Endometrial microvascular endothelial cells (primary cell): ENCODE measurements around the gene SNCAIP. TPM values are rescaled to one million over a fixed set of nuclear protein-coding genes. Genes with fewer than 3 reads are reported as not detected.
"Not testable (repeated sequence)": the region's sequence is repeated elsewhere in the genome, so short reads cannot be mapped to it uniquely, and the experiment has no call there.

Source experiments
- in situ Hi-C: cut with HindIII; loops from 2 replicates; pipeline ENCODE4 v1.10.0; 2017; ENCODE audit warnings: low sequenced_read_pairs, low pct_unique_long_range_greater_than_20kb; ENCODE audit errors: inconsistent ontology term
- total RNA-seq: library from RNA; depleted of rRNA; stranded (reverse); fragments of >200 nt; gene quantifications from one replicate; pipeline ENCODE4 v1.2.3, GENCODE V29; 2015; ENCODE audit errors: inconsistent ontology term

The SNCAIP gene
- total RNA-seq, 1 donor from 2014 or later, result 0.37 TPM

DNA sequence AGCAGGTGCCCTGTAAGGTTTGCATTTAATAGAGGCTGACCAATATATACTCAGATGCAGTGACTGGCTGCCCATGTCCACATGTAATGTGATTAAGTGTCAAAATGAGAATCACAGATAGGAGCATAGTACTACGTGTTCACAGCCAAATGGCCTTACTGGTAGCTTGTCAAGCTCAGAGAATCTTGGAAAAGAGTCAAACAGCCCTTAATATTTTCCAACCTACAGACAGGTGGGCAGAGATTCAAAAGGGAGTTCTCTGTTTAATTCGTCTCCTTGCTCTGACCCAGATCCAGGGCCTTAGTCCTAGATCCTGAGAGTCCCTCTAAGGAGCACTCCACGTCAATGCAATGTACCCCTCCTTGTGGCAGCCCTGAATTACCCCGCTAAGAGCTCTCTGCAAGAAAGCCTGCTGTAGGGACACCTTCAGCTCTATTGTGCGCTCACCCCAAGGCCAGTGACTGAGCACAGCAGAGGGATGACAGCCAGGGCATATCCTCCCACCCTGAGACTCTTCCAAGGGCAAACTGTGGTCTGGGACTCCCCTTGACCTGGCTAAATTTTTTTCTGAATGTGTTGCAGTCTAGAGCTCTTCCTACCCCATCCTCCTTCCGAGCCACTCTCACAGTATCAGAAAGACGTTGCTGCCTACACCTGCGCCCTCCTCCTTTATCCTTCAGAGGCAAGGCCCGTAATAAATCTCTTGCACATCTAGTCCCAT, 159.2 kb downstream of the SNCAIP start:
- in situ Hi-C loops, result no loop called here

DNA sequence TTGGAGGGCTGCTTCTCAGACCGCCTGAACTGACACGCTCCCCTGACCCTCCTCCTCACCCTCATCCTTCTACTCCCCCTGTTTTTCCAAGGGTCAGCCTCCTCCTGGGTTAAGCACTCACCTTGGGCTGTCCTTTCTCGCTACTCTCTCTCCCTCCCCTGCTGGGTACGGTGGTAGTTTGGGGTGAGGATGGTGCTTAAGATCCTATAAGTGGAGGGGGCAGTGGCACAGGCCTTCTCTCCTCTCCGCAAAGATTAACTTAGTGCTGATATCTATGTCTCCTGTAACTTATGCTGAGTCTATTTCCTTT, 159.7 kb downstream of the SNCAIP start:
- in situ Hi-C loops, result no loop called here

DNA sequence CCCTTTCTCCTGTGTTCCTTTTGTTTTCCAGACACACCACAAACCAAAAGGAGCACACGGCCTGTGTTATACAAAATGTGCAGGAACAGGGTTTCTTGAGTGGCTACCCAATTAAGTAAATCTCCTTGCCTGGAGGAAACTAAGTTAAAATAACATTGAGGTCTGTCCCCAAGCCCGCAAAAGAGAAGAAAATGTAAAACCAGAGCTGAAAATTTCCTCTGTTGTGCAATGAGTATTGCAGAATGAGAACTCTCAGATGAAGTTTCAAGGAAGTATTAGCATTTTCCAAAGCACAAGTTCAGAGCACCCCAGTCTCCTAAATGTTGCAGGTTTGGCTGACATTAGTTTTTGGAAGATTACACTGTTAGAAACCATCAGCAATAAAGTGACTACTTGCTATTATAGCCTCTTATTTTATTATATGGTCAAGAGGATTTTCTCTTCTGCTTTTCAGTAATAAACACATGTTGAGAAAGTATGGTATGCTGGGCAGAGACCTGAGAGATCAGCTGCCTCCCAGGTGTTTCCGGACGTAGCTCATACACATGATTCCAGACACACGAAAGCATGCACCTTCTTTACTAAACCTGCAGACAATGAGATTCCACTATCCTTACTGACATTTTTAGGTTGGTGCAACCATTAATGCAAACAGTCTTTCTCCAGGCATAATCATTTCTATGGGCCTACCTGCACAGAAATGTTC, 161.3 kb downstream of the SNCAIP start:
- in situ Hi-C loops, result no loop called here

DNA sequence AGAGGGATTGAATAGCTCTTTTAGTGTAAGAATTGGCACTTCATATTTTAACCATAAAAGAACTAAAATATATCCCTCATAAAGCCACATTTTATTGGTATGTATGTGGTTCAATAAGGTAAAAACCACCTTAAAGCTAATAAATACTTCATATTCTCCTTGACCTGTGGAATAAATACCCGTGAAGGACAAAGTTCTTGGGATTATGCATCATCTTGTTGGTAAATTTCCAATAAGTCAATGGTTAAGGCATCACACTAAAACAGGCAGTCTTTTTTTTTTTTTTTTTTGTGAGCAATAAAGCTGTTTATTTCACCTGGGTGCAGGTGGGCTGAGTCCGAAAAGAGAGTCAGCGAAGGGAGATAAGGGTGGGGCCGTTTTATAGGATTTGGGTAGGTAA, 161.9 kb downstream of the SNCAIP start:
- in situ Hi-C loops, result no loop called here

DNA sequence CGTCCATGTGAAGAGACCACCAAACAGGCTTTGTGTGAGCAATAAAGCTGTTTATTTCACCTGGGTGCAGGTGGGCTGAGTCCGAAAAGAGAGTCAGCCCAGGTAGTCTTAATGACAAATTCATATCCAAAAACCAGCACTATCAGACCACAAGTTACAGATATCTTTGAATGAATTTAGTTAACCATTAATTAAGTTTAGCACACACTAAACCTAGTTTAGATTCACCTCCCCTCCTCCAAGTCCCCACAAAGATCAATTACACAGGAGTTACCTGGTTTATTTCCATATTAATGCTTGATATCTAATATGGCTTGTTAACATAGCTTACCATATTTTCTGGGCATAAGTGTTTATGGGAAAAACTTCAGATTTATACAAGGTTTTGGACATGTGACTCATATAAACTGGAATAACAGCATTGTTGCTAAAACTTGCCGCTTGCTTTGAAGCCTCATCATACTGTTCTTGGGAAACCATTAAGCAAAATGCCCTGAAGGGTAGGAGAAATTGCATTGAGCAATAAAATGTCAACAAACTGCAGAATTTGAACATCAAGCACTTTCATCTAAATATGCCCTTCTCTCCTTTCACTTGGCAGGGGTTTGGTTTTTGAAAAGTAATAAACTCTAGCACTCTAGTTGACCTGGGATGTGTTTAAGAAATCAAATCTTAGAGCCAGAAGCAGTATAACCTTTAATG, 166.9 kb downstream of the SNCAIP start:
- in situ Hi-C loops, result no loop called here

DNA sequence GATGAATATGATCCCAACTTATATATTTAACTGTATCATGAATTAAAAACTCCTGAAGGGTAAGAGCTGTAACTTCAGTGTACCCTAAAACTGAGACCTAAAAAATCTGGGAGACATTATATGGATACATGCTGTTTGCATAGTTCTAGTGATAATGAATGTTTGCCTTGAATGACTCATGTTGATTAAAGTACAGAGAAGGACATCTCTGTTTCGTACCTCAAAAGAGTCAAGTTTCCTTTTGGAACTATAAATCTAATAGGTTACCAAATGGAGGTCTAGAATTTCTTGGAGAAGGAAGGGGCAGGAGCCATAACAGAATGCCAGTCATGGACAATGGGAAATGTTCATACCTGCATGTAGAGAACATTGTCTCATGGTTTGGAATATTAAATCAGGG, 168.1 kb downstream of the SNCAIP start:
- in situ Hi-C loops, result no loop called here

DNA sequence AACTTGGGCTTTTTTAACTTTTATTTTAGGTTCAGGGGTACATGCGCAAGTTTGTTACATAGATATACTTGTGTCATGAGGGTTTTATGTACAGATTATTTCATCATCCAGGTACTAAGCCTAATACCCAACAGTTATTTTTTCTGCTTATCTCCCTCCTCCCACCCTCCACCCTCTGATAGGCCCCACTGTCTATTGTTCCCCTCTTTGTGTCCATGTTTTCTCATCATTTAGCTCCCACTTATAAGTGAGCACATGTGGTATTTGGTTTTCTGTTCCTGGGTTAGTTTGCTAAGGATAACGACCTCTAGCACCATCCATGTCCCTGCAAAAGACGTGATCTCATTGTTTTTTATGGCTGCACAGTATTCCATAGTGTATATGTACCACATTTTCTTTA, 172.1 kb downstream of the SNCAIP start:
- in situ Hi-C loops, result no loop called here

DNA sequence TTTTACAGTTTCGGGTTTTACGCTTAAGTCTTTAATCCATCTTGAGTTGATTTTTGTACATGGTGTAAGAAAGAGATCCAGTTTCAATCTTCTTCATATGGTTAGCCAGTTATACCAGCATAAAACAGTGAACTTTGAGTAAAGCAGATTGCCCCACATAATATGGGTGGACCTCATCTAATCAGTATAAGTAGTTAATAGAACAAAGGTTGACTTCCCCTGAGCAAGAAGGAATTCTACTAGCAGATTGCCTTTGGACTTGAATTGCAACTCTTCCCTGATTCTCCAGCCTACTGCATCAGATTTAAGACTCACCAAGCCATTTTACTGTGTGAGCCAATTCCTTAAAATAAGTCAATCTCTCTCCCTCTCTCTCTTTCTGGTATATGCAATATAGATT, 173.2 kb downstream of the SNCAIP start:
- in situ Hi-C loops, result no loop called here

DNA sequence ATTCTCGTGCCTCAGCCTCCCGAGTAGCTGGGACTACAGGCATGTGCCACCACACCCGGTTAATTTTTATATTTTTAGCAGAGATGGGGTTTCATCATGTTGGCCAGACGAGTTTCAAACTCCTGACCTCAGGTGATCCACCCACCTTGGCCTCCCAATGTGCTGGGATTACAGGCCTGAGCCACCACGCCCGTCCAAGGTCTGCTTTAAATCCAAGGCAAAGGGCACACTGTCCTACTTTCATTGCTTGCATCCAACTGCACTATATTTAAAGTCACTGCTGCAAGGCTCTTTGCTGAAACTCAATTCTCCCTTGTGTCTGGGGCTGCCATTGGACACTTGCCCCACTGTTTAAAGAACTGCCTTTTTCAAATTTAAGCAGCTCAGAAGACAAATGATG, 174.6 kb downstream of the SNCAIP start:
- in situ Hi-C loops, result not testable (repeated sequence)

DNA sequence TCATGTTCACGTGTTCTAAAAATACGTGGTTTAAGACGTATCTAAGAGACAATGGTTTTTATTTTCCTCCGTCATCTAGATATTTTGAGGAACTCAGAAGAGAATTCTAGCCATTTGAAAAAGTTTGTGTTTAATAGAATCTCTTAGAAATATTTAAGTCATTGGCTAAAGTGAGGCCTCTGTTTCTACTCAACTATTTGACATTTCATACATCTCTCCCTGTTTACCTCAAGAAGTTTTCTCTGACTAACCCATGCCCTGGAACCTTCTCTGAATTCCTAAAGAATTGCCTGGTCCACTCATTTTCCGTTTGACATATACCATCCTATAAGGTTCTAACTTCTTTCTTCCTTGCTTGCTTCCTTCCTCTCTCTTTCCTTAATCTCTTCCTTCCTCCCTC, 178.7 kb downstream of the SNCAIP start:
- in situ Hi-C loops, result no loop called here

DNA sequence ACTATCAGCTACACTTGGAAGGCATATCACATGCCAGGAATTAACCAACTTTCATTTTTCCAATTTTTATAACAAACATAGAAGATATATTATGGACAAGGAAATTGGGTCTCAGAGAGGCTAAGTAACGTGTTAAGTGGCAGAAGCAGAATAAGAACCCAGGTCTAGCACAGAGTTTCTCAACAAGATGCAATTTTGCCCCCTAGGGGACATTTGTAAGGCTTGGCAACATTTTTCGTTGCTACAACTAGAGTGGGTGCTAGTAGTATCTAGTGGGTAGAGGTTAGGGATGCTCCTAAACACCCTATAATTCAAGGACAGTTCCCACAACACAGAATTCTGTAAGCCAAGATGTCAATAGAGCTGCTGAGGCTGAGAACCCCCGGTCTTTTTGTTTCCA, 180.6 kb downstream of the SNCAIP start:
- in situ Hi-C loops, result no loop called here

DNA sequence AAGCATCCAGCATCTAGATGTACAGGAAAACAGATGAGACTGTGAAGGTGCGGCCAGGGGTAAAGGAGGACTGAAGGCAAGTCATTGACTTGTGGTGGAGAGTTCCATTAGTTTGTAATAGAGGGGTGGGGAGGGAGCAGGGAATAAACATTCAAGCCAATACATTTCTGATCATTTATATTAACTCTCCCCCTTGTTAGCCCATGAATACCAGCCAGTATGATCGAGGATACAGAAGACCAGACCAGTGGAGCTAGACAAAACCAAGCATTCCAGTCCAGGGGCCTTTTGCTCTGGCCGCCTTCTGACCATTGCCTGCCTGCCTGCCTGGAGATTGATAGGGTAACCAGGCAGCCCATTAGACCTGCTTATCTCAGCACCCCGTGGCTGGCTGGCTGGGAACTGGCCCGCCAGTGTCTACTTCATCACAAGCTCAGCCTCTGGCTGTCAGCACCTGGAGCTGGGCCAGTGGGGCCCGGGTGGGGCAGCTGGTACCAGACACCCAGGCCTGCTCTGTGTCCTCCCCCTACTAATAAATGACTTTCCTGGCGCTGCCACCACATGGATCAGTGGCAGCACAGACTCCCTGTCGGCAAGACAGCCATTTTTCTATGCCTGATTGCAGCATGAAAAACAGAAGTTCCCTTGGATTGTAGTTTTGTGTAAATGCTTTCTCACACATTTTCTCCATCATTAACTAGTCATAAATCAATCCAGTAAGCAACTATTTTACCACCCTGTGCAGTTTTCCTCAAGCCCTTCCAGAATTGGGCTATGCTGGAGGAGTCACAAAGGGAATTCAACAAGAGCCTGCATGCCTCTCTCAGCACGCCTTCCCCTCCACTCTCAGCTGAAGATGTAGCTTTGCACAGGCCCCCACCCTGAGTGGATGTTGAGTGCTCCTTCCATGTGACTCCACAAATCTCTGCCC, 181.3 kb downstream of the SNCAIP start:
- in situ Hi-C loops, result no loop called here

DNA sequence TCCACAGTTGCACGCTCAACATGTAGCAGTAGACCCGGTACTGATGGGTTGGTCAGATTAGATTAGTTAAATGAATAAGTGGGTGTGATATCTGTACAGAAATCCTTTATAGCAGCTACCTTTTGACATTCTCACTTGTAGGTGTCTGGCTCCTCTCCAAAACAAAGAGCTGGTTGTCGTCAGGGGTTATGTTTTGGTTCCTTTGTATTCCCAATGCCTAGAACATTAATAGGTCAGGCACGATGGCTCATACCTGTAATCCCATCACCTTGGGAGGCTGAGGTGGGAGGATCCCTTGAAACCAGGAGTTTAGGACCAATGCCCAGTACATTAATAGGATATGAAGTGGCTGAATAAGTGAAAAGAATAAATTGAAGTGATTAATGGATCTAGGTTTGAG, 182.1 kb downstream of the SNCAIP start:
- in situ Hi-C loops, result no loop called here

DNA sequence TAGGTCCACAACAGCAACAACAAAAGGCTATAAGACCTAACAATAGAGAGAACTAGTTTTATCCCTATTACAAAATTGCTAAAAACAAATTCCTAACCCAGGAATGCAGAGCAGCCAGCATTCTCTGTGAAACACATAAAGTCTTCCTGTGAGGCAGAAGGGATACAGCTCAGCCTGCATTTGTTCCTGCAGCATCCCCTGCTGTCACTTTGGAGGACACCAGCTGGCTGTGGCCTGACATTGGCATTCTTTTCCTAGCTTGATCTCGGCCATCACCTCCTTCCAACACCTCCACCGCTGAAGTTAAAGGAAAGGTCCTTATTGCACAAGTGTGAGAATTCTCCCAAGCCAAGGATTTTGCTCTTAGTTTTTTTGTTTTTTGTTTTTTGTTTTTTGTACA, 186.1 kb downstream of the SNCAIP start:
- in situ Hi-C loops, result no loop called here

DNA sequence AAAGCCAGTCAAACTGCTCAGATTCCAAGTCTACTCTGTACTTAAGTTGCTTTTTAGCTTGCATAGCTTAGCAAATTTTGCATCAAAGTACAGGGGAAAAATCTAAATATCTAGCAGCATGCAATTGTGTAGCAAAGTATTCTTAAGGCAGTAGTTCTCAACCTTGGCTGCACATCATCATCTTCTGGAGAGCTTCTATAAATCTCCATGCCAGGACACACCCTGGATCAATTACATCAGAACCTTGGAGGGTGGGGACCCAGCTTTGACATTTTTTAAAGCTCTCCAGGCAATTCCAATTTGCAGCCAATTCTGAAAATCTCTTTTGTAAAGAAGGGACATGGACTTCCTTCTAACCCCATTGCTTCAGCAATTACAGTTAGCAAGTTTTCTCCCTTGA, 187.5 kb downstream of the SNCAIP start:
- in situ Hi-C loops, result no loop called here

DNA sequence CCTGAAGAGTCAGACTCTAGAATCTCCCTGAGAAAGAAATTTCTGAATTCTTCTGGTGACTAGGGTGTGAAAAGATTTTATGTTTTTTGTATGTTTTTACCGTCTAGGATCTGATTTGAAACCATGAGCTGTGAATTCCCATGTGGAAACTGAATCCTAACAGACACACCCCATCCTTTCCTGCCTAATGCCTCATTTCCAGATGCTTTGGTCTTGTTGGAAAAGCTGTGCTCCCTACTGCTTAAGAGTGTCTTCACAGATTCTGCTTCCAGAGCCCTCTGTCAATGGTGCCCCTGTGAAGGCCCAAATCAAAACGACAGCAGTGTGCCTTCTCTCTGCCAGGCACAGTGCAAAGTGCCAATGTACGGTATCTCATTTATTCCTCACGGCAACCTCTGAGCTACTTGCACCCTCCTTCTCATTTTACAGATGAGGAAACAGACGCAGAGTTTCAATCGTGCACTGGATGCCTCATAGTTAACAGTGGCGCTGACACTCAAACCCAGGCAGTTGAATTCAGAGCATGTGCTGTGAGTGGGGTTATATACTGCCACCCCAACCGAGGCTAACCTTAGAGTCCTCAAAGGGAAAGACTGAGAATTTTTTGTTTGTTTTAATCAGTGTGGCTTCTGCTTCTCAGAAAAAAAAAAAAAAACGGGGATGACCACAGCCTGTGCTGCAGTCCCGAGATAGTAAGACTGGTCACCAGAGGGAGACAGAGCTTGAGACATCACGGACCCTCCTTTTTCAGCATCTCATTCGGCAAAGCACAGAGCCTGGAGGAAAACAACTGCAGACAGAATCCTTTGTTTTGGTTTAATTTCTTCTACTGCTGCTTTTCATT, 188.4 kb downstream of the SNCAIP start:
- in situ Hi-C loops, result no loop called here

DNA sequence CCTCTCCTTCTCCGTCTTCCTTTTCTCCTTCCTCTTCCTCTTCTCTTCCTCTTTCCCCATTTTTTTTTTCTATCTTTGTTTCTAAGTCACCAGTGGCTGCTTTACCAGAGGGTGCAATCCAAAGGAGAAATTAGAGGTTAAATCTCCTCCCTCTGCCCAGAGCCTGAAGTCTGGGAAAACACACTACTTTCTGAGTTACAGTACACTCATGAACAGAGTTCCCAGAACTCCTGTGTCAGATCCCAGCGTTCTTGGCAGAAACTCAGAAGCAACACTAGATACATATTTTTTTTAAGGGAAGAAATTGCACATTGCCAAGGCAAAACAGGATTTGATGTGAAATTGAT, 189.0 kb downstream of the SNCAIP start:
- in situ Hi-C loops, result no loop called here

DNA sequence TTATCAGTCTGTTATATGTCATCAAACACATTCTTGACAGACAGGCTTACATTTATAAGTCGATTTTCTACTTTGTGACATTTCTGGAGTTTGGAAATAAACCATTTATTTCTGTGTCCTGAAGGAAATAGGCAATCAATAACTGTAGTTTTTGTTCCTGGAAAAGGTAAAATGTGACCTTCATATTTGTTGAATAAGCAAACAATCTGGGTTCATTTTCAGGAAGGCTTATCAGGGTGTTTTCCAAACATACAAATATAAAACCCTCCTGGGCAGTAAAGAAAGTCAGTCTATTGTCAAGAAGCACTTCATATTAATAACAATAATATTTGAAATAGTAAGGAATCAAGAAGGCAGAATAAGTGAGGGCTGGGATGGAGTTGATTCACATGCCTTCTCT, 195.0 kb downstream of the SNCAIP start:
- in situ Hi-C loops, result no loop called here

DNA sequence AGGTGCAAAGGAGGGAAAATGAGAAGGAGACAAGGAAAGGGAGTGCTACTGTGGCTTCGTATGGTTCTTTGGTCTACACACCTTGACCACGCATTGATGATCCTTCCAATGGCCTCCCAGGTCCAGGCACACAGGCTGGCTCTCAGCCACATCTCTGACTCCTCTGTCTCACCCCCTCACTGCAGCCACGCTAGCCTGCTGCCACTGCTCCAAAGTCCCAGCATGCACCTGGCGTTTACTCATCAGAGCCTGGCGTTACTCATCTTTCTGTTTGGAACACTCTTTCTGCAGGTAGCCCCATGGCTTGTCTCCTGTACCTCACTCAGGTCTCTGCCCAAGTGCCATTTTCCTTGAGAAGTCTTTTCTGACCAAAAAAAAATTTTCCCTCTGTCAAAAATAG, 195.5 kb downstream of the SNCAIP start:
- in situ Hi-C loops, result no loop called here
